GM13977 (cell line): ENCODE results near the gene RBM44.

Source experiments
- DNase-seq: peaks from one replicate; pipeline ENCODE4 v3.0.0; 2012; ENCODE audit warnings: low spot score
- CTCF ChIP-seq: IDR thresholded peaks from 2 replicates; pipeline ENCODE4 v1.5.1; 2012; ENCODE audit warnings: mild to moderate bottlenecking, control low read depth; ENCODE audit not compliant: insufficient read depth; ENCODE audit errors: extremely low read depth, missing control alignments
- in situ Hi-C: fragments of 300-500 bp; cut with MboI; formaldehyde crosslinking; loops from one replicate; pipeline ENCODE4 v1.12.0; 2022; ENCODE audit warnings: low sequenced_read_pairs, low pct_unique_long_range_greater_than_20kb, mixed read lengths, inconsistent platforms; ENCODE audit not compliant: unreplicated experiment

Gene RBM44

DNA sequence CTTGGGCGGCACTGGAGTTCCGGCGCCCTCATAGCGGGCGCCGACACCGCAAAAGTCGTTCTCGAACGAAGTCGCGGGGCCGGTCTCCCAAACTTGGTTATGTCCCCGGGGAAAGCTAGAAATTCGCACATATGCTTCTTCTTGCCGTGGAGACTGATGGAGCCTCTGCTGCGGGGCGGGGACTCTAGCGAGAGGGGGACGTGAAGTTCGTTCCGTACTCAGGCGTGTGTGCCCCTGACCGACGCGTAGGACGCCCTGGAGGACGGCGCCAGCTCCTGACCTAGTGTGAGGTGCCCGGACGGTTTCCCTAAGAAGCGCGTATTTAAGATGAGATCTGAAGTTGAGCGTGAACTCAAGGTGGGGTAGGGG, 465 bp downstream of the RBM44 start:
- in situ Hi-C loops, result no loop called here
- no peak for DNase-seq
- no peak for TF ChIP-seq CTCF

GRCh38 chr2:237801466-237801865, 2.9 kb downstream of the RBM44 start:
- in situ Hi-C loops, result no loop called here
- no peak for DNase-seq
- TF ChIP-seq CTCF, result no peak

- no peak for DNase-seq
- in situ Hi-C loops, result no loop called here
Measured at GRCh38 chr2:237806334-237806733, 7.8 kb downstream of the RBM44 start.

DNA sequence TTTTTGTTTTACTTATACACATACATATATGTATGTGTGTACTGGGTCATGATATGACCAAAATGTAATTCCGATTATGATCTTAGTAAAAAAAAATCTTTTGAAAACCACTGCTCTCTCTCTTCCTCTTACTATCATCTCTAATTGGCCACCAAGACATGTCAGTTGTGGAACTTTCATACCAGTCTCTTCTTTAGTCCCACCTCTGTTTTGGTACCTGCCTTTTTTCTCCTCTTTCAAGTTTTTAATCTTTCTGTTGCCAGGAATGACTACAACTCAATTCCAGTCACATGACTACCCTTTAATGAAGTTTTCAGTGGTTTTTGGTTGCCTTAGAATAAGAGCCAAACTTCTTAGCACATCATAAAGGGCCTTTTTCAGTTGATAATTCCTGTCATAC, 17.1 kb downstream of the RBM44 start:
- no peak for TF ChIP-seq CTCF
- in situ Hi-C loops, result no loop called here
- DNase-seq, result no peak

More at GRCh38 chr2:237806334-237806733, 7.8 kb downstream of the RBM44 start:
- TF ChIP-seq CTCF, result no peak

GRCh38 chr2:237816531-237816930, 18.0 kb downstream of the RBM44 start:
- no peak for TF ChIP-seq CTCF
- in situ Hi-C loops, result no loop called here
- DNase-seq, result no peak

- in situ Hi-C loops, result no loop called here
- no peak for DNase-seq
- no peak for TF ChIP-seq CTCF
Measured at GRCh38 chr2:237818066-237818473, 19.5 kb downstream of the RBM44 start.

GRCh38 chr2:237819231-237819630, 20.7 kb downstream of the RBM44 start:
- in situ Hi-C loops, result no loop called here
- no peak for TF ChIP-seq CTCF
- DNase-seq, result no peak
